ENCODE results near the gene SPINT4. TPM values are rescaled to one million over a fixed set of nuclear protein-coding genes. Genes with fewer than 3 reads are reported as not detected.
"Not testable (repeated sequence)": the region's sequence is repeated elsewhere in the genome, so short reads cannot be mapped to it uniquely, and the experiment has no call there.

The SPINT4 gene
- not detected for total RNA-seq
- polyA plus RNA-seq: not detected
- total RNA-seq: 0 to 0.09 (median 0) reads per million in 6 experiments

DNA sequence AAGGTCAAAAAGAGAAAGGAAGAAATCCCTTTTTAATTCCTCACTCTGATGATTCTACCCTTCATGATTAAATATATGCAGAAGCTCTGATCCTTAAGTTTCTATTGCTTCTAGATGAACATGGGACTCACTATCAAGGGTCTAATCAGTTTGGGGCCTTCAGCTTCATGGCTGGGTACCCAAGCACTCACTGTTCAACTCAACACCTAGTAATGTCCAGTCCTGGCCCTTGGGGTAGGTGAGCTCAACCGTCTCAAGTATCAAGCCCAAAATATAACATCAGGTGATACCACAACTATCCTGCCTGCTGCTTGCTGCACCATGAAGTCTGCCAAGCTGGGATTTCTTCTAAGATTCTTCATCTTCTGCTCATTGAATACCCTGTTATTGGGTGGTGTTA is at the start of gene SPINT4:
Gene SPINT4 (plus strand): TSS at position 301 of the 400 bp plus-strand sequence. CDS start 21 bp downstream, at position 322.
- no peak for DNase-seq
- H3K27ac Mint-ChIP-seq: no peak within 1 kb of the TSS

DNA sequence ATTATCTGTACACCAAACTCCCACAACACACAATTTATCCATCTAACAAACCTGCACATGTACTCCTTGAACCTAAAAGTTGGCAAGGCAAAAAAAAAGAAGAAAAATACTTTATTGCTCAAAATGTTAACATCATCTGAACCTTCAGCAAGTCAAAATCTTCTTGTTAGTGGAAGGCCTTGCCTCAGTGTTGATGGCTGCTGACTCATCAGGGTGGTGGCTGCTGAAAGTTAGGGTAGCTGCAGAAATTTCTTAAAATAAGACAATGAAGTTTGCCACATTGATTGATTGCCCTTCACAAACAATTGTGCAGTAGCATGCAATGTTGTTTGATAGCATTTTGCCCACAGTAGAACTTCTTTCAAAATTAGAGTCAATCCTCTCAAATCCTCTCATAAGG is 49.4 kb upstream of the SPINT4 start:
- POLR2A ChIA-PET: no interaction called here
- ATAC-seq (no peak), DNase-seq (no peak)
- H3K4me1 Mint-ChIP-seq: no peaks in the 10 kb centered on the region
- peaks cover 0 to 15% (median 2%) of the 10 kb centered on the region in 3 donors for H3K36me3 Mint-ChIP-seq
- peaks cover 9 to 26% (median 13%) of the 10 kb centered on the region in 9 donors for H3K9me3 Mint-ChIP-seq
- H3K27me3 Mint-ChIP-seq: peaks cover 11 to 42% (median 29%) of the 10 kb centered on the region in 5 donors
- H3K27ac Mint-ChIP-seq: no peak overlapping the region
- H3K4me3 Mint-ChIP-seq: no peak overlapping the region

More for the DNA sequence above, at the start of gene SPINT4:
- peaks cover 0 to 2% (median 0%) of the 10 kb centered on the region in 3 donors for H3K36me3 Mint-ChIP-seq
- H3K27me3 Mint-ChIP-seq: peaks cover 4 to 45% (median 18%) of the 10 kb centered on the region in 5 donors
- no peaks in the 10 kb centered on the region for H3K4me1 Mint-ChIP-seq
- ATAC-seq: no peak
- POLR2A ChIA-PET: no interaction called here
- no peak within 1 kb of the TSS for H3K4me3 Mint-ChIP-seq
- peaks cover 0 to 7% (median 2%) of the 10 kb centered on the region in 9 donors for H3K9me3 Mint-ChIP-seq

DNA sequence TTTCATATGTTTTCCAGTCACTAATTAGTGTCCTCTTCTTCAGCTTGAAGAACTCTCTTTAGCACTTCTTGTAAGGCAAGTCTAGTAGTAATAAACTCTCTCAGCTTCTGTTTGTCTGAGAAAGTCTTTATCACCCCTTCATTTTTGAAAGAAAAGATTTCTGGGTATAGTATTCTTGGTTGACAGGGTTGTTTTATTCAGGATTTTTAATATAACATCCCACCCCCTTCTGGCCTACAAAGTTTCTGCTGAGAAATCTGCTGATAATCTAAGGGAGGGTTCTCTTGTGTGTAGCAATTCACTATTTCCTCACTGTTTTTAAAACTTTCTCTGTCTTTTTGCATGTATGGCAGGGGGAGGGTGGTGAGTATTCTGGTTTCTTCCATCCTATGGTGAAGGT is 42.5 kb upstream of the SPINT4 start:
- no peak overlapping the region for H3K27ac Mint-ChIP-seq
- POLR2A ChIA-PET: no interaction called here

DNA sequence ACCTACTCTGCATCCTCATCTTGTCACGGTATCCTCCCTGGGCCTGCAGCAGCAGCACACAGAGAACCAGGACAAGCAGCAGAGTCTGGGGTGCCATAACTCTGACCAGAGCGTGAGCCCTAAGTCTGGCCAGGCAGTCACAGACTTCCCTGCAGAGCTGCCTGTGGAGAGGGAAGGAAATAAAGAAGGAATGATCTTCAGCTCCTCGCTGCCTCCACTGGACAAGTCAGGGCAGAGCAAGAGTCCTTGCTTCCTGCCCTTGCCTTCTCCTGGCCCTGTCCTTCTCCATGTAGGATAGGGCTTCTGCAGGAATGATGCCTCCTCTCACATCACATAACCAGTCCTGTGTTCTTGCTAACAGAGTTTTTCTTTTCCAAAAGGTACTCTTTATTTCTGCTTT is 36.3 kb upstream of the SPINT4 start:
- no peak overlapping the region for H3K27ac Mint-ChIP-seq

More for the DNA sequence above, 42.5 kb upstream of the SPINT4 start:
- Mint-ChIP-seq H3K9me3 (peaks cover 16 to 54% (median 37%) of the 10 kb centered on the region in 9 donors), H3K36me3 (peaks cover 0 to 41% (median 9%) of the 10 kb centered on the region in 3 donors), H3K4me3 (no peak overlapping the region), H3K27me3 (peaks cover 2 to 54% (median 14%) of the 10 kb centered on the region in 5 donors), H3K4me1 (no peaks in the 10 kb centered on the region)
- ATAC-seq (no peak), DNase-seq (no peak)

DNA sequence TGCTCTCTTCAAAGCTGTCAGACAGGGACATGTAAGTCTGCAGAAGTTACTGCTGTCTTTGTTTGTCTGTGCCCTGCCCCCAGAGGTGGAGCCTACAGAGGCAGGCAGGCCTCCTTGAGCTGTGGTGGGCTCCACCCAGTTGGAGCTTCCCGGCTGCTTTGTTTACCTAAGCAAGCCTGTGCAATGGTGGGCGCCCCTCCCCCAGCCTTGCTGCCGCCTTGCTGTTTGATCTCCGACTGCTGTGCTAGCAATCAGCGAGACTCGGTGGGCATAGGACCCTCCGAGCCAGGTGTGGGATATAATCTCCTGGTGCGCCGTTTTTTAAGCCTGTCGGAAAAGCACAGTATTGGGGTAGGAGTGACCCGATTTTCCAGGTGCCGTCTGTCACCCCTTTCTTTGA is 28.8 kb upstream of the SPINT4 start:
- H3K9me3 Mint-ChIP-seq, POLR2A ChIA-PET, H3K36me3 Mint-ChIP-seq, H3K27ac Mint-ChIP-seq, ATAC-seq, H3K4me1 Mint-ChIP-seq, DNase-seq, H3K4me3 Mint-ChIP-seq: not testable (repeated sequence)
- peaks cover 18 to 37% (median 27%) of the 10 kb centered on the region in 5 donors for H3K27me3 Mint-ChIP-seq

More for the DNA sequence above, 36.3 kb upstream of the SPINT4 start:
- ATAC-seq (no peak), DNase-seq (no peak)
- H3K27me3 Mint-ChIP-seq: peaks cover 2 to 43% (median 9%) of the 10 kb centered on the region in 5 donors
- POLR2A ChIA-PET: no interaction called here
- H3K9me3 Mint-ChIP-seq: peaks cover 0 to 11% (median 0%) of the 10 kb centered on the region in 9 donors
- H3K36me3 Mint-ChIP-seq: no peaks in the 10 kb centered on the region
- H3K4me1 Mint-ChIP-seq: no peaks in the 10 kb centered on the region
- H3K4me3 Mint-ChIP-seq: no peak overlapping the region

DNA sequence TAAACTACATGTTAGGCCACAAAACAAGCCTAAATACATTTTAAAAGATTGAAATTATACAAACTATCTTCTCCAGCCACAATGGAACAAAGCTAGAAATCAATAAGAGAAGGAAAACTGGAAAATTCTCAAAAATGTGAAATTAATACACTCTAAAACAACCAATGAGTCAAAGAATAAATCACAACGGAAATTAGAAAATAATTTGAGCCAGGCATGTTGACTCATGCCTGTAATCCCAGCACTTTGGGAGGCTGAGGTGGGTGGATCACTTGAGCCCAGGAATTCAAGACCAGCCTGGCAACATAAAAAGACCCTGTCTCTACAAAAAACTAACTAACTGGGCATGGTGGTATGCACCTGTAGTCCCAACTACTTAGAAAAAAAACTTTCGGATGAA is 26.7 kb upstream of the SPINT4 start:
- ATAC-seq (no peak), DNase-seq (no peak)
- Mint-ChIP-seq H3K27ac (no peak overlapping the region), H3K36me3 (no peaks in the 10 kb centered on the region), H3K4me3 (no peak overlapping the region), H3K9me3 (peaks cover 0 to 6% (median 0%) of the 10 kb centered on the region in 9 donors), H3K4me1 (no peaks in the 10 kb centered on the region), H3K27me3 (peaks cover 17 to 34% (median 25%) of the 10 kb centered on the region in 5 donors)
- POLR2A ChIA-PET: no interaction called here

DNA sequence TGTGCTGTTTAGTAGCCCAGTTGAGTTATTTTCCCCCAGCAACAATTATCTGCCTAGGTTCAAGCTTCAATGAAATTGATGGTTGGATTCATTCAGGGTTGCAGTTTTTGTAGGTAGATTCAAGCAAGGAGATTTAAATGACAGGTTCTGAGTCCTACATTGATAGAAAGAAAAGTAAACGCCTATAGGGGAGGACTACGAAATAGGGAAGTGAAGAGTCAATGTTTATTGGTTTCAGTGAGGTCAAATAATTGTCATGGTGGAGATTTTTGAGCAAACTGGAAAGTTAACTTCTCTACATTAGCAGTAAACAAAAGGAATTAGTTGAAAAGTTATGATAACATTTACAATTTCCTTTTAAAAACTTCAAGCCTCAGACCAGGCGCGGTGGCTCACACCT is 21.0 kb upstream of the SPINT4 start:
- POLR2A ChIA-PET: no interaction called here

DNA sequence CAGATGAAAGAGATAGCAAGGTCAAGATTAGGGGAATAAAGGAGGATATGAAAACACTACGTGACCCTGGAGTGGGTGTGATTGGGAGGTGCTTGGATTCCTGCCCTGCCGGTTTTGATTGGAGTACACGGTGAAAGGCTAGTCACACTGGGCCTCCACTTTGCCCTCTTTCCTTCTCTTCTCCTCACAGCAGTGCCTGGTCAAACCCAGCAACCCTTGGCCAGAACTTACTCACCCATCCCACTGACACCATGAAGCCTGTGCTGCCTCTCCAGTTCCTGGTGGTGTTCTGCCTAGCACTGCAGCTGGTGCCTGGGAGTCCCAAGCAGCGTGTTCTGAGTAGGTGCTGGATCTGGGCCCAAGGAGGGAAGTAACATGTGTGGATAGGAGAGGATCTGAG is 20.3 kb upstream of the SPINT4 start, which contains the start of gene WFDC13:
Gene WFDC13 (plus strand): TSS at position 166 of the 400 bp plus-strand sequence. CDS start 86 bp downstream, at position 252.
- ATAC-seq (no peak), DNase-seq (no peak)
- POLR2A ChIA-PET: no interaction called here
- H3K4me1 Mint-ChIP-seq: no peaks in the 10 kb centered on the region
- no peak within 1 kb of the TSS for H3K4me3 Mint-ChIP-seq
- peaks cover 2 to 19% (median 15%) of the 10 kb centered on the region in 5 donors for H3K27me3 Mint-ChIP-seq
- H3K27ac Mint-ChIP-seq: no peak within 1 kb of the TSS
- no peaks in the 10 kb centered on the region for H3K9me3 Mint-ChIP-seq
- no peaks in the 10 kb centered on the region for H3K36me3 Mint-ChIP-seq

More for the DNA sequence above, 21.0 kb upstream of the SPINT4 start:
- DNase-seq: no peak
- Mint-ChIP-seq H3K27ac (no peak overlapping the region), H3K4me1 (no peaks in the 10 kb centered on the region), H3K27me3 (peaks cover 4 to 18% (median 17%) of the 10 kb centered on the region in 5 donors), H3K4me3 (no peak overlapping the region), H3K36me3 (no peaks in the 10 kb centered on the region), H3K9me3 (no peaks in the 10 kb centered on the region)
- no peak for ATAC-seq

DNA sequence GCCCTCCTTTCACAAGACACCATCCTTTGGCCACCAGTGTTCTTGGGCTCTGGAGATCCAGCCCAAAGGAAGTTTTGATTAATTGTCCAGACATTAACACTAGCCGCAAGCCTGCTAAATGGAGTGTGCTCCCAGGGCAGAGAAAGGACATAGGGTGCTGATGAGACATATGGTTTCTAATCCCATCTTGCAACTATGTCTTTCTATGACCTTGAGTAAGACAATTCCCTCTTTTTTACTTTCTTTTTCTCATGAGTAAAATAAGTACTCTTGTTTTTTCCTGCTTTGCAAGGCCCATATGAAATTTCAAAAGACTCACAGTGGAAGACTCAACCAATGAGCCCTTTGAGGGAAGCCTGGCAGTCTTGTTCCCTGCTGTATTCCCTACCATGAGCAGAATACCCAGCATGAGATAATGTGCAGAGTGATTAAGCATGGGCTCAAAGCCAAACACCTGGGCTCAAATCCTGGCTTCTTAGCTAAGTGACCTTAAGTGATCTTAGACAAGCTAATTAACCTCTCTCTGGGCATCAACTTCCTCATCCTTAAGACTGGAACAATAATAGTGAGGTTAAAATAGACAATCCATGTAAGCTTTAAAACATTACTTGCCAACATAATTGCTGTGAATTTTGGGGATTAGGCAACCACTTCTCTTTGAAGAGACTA is 17.0 kb upstream of the SPINT4 start, which contains the start of gene WFDC10B:
Gene WFDC10B (minus strand): TSS at position 51 of the 669 bp plus-strand sequence. CDS start 19,027 bp downstream, outside the sequence.
- Mint-ChIP-seq H3K4me1 (no peaks in the 10 kb centered on the region), H3K27ac (peak within 1 kb of the TSS in 1 of 10 donors; percentile 36), H3K9me3 (no peaks in the 10 kb centered on the region), H3K36me3 (no peaks in the 10 kb centered on the region), H3K27me3 (peaks cover 3 to 38% (median 24%) of the 10 kb centered on the region in 5 donors), H3K4me3 (no peak within 1 kb of the TSS)
- ATAC-seq: no peak
- POLR2A ChIA-PET: no interaction called here
- DNase-seq: no peak

DNA sequence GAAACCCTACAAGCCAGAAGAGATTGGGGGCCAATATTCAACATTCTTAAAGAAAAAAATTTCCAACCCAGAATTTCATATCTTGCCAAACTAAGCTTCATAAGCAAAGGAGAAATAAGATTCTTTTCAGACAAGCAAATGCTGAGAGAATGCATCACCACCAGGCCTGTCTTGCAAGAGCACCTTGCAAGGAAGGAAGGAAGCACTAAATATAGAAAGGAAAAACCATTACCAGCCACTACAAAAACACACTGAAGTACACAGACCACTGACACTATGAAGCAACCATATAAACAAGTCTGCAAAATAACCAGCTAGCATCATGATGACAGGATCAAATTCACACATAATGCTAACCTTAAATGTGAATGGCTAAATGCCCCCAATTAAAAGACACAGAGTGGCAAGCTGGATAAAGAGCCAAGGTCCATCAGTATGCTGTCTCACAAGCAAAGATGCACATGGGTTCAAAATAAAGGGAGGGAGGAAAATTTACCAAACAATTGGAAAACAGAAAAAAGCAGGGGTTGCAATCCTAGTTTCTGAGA is 5.9 kb upstream of the SPINT4 start:
- Mint-ChIP-seq H3K4me3 (peak overlapping the region in 2 of 10 donors; percentile 12 to 26), H3K4me1 (peaks cover 0 to 18% (median 4%) of the 10 kb centered on the region in 4 donors), H3K27me3 (peaks cover 0 to 34% (median 8%) of the 10 kb centered on the region in 5 donors), H3K9me3 (peaks cover 0 to 18% (median 8%) of the 10 kb centered on the region in 9 donors), H3K27ac (peak overlapping the region in 1 of 10 donors; percentile 37)
- DNase-seq: peak in 1 of 10 donors; percentile 2
- ATAC-seq, H3K36me3 Mint-ChIP-seq, POLR2A ChIA-PET: not testable (repeated sequence)

DNA sequence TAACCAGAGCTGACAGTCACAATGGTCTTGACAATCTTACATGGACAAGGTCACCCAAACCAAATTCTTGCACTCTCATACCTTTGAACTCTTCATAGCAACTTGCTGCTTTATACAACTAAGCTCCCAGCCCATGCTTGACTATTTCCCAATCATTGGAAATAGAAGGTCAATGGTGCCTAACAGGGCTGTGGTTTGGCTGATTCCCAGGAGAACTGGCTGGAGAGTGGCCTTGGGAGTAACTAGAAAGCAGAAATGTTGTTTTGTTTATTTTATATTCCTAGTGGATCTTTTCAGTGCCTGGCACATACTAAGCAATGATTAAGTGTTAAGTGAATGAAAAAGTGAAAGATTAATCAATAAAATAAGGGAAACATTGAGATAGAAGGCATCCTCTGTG is 3.0 kb downstream of the SPINT4 start:
- DNase-seq (no peak), ATAC-seq (no peak)
- Mint-ChIP-seq H3K4me3 (no peak overlapping the region), H3K27ac (no peak overlapping the region), H3K9me3 (peaks cover 0 to 5% (median 0%) of the 10 kb centered on the region in 9 donors), H3K27me3 (peaks cover 4 to 34% (median 10%) of the 10 kb centered on the region in 5 donors), H3K4me1 (no peaks in the 10 kb centered on the region), H3K36me3 (no peaks in the 10 kb centered on the region)
- POLR2A ChIA-PET: no interaction called here

DNA sequence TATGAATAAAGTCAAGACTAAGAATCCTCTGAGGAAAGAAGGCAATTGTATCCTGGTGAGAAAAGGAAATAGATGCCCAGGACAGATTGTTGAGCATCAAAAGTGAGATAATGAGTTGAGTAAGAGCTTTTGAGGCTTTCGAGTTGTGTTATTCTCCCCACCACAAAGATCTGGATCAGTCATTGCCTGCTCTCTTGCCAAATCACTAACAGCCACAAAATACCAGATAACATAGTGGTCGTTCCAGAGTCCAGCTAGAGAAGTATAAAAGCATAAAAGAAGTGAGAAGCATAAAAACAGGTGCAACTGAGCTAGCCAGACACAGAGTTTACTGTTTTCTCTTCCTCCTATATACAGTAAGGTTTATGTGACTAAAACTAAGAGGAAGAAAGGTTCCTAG is 4.9 kb downstream of the SPINT4 start:
- no peak for DNase-seq
- peaks cover 0 to 12% (median 2%) of the 10 kb centered on the region in 3 donors for H3K36me3 Mint-ChIP-seq
- peaks cover 0 to 21% (median 15%) of the 10 kb centered on the region in 9 donors for H3K9me3 Mint-ChIP-seq
- peaks cover 4 to 47% (median 17%) of the 10 kb centered on the region in 5 donors for H3K27me3 Mint-ChIP-seq
- no peak overlapping the region for H3K4me3 Mint-ChIP-seq
- peak overlapping the region in 1 of 10 donors; percentile 79 for H3K27ac Mint-ChIP-seq
- no peaks in the 10 kb centered on the region for H3K4me1 Mint-ChIP-seq
- ATAC-seq: no peak
- POLR2A ChIA-PET: no interaction called here

DNA sequence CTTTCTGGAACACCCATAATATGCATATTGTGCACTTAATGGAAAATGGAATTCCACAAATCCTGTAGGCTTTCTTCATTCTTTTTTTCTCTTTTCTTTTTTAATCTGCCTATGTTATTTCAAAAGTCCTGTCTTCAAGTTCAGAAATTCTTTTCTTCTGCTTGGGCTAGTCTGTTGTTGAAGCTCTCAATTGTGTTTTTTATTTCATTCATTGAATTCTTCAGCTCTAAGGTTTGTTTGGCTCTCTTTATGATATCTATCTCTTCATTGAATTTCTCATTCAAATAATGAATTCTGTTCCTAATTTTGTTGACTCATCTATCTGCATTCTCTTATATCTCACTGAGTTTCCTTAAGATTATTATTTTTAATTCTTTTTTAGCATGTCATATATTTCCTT is 10.1 kb downstream of the SPINT4 start:
- peaks cover 0 to 27% (median 3%) of the 10 kb centered on the region in 3 donors for H3K36me3 Mint-ChIP-seq
- peaks cover 0 to 33% (median 30%) of the 10 kb centered on the region in 9 donors for H3K9me3 Mint-ChIP-seq
- no peak for DNase-seq
- no peak overlapping the region for H3K27ac Mint-ChIP-seq
- POLR2A ChIA-PET: no interaction called here
- ATAC-seq: no peak
- H3K27me3 Mint-ChIP-seq: peaks cover 9 to 49% (median 29%) of the 10 kb centered on the region in 5 donors
- H3K4me1 Mint-ChIP-seq: no peaks in the 10 kb centered on the region
- no peak overlapping the region for H3K4me3 Mint-ChIP-seq
